Common myeloid progenitor, CD34-positive (primary cell): ENCODE measurements around the gene CENPC.
"Not testable (repeated sequence)": the region's sequence is repeated elsewhere in the genome, so short reads cannot be mapped to it uniquely, and the experiment has no call there.

Experiments used
- CTCF ChIA-PET: fragments of 350-600 bp; sonication (Branson Sonifier 250); formaldehyde crosslinking; loops from one replicate; lab custom pipeline; 2021; ENCODE audit warnings: antibody characterized with exemption; lab: Charles Lee
- POLR2A ChIA-PET: fragments of 350-600 bp; sonication (Branson Sonifier 250); formaldehyde crosslinking; loops from one replicate; lab custom pipeline; 2021; ENCODE audit warnings: antibody characterized with exemption; lab: Charles Lee
- DNase-seq, 3 donors: peaks; one replicate each; pipeline versions ENCODE4 v3.0.0 to v3.0.0-alpha.2; 2013
- H3K27ac ChIP-seq, 2 experiments: 1 replicate in 1 of 2; 2 replicates in 1 of 2; pipeline ENCODE4 v1.7.0; 2013; ENCODE audit warnings: inconsistent platforms in 2 of 2, low read length in 2 of 2, mild to moderate bottlenecking in 2 of 2, low read depth in 1 of 2, moderate library complexity in 1 of 2; ENCODE audit not compliant: severe bottlenecking in 2 of 2, insufficient read depth in 1 of 2, poor library complexity in 1 of 2
- H3K27me3 ChIP-seq, 5 experiments: replicated peaks in 2 of 5; 1 replicate in 3 of 5; 2 replicates in 2 of 5; pipeline versions ENCODE4 v1.6.1 to v1.7.0; 2013; ENCODE audit warnings: low read length in 4 of 5, mild to moderate bottlenecking in 2 of 5, moderate library complexity in 2 of 5, inconsistent platforms in 1 of 5; ENCODE audit not compliant: insufficient read depth in 5 of 5, control insufficient read depth in 4 of 5
- H3K36me3 ChIP-seq, 4 experiments: 1 replicate in 2 of 4; 2 replicates in 2 of 4; pipeline versions ENCODE4 v1.6.1 to v1.7.0; 2013; ENCODE audit warnings: low read length in 3 of 4, control low read depth in 1 of 4, mild to moderate bottlenecking in 1 of 4; ENCODE audit not compliant: control insufficient read depth in 4 of 4, insufficient read depth in 4 of 4
- H3K4me1 ChIP-seq, 4 experiments: 1 replicate in 3 of 4; 2 replicates in 1 of 4; pipeline versions ENCODE4 v1.6.1 to v1.7.1; 2013; ENCODE audit warnings: low read length in 3 of 4, mild to moderate bottlenecking in 3 of 4, control low read depth in 1 of 4, inconsistent platforms in 1 of 4, moderate library complexity in 1 of 4; ENCODE audit not compliant: control insufficient read depth in 4 of 4, insufficient read depth in 4 of 4; ENCODE audit errors: control extremely low read depth in 1 of 4
- H3K4me3 ChIP-seq, 7 experiments: 1 replicate in 4 of 7; 2 replicates in 3 of 7; pipeline versions ENCODE4 v1.5.1 to v1.7.0; 2013; ENCODE audit warnings: mild to moderate bottlenecking in 7 of 7, low read length in 6 of 7, moderate library complexity in 6 of 7, inconsistent platforms in 2 of 7, low read depth in 2 of 7, control low read depth in 1 of 7; ENCODE audit not compliant: insufficient read depth in 4 of 7, control insufficient read depth in 1 of 7; ENCODE audit errors: extremely low read depth in 1 of 7
- H3K9me3 ChIP-seq, 5 experiments: 1 replicate in 4 of 5; 2 replicates in 1 of 5; pipeline versions ENCODE4 v1.6.1 to v1.7.1; 2013; ENCODE audit warnings: low read length in 4 of 5, mild to moderate bottlenecking in 2 of 5, inconsistent platforms in 1 of 5, low read depth in 1 of 5, moderate library complexity in 1 of 5; ENCODE audit not compliant: control insufficient read depth in 4 of 5, insufficient read depth in 2 of 5; ENCODE audit errors: control extremely low read depth in 1 of 5
- WGBS: methylation state at CpG from one replicate; pipeline ENCODE4 v1.1.5; 2013; ENCODE audit not compliant: insufficient coverage; 5-methylcytosine and 5-hydroxymethylcytosine counted together

CENPC gene

DNA sequence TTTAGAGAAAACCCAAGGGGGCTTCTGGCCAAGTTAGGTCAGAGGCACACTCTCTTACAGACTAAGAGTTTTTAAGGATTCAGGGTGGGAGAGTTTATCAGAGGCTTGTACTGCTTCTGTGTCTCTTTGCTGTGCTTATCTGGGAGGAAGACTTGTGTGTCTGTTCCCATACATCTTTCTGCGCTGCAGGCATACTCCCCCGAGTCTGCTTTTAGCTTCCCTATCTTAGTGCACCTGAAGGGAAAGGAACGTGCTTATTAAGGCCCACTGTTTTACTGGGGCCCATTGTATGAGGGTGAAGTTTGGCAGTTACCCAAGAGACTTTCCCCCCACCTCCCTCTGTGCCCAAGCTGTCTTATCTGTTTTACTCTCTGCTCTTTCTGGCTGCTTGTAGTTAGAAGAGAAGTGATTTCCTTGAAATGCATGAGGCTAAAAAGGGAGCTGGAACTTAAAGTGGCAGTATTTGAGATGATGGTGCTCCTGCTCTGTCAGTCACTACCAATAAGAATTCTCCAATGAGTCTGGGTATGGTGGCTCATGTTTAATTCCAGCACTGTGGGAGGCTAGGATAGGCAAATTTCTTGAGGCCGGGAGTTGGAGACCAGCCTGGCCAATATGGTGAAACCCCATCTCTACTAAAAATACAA, 7.0 kb upstream of the CENPC start:
- POLR2A ChIA-PET, DNase-seq: not testable (repeated sequence)

DNA sequence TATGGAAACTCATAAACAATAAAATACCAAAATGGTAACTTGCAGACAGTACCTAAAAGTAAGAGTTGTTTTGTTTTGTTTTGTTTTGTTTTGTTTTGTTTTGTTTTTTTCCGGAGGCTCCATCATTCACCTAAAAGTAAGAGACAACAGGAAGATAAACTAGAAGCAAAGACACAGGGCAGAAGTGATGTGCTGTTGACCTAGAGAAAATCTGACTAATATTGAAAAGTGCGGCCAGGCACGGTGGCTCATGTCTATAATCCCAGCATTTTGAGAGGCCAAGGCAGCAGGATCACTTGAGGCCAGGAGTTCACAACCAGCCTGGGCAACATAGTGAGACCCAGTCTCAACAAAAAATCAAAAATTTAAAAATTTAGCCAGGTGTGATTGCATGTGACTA, 5.6 kb upstream of the CENPC start:
- Histone ChIP-seq H3K27me3 (no peaks in the 10 kb centered on the region), H3K27ac (no peak overlapping the region), H3K4me3 (no peak overlapping the region), H3K4me1 (peaks cover 4 to 38% (median 23%) of the 10 kb centered on the region in 4 experiments), H3K36me3 (no peaks in the 10 kb centered on the region), H3K9me3 (no peaks in the 10 kb centered on the region)
- 100% methylated on average over 2 of the region's 3 CpGs for WGBS
- ChIA-PET CTCF (interaction anchor here (0.6 to 1.8 kb wide), 5 partner anchors 29 to 123 kb away, joined by 3 to 5 read pairs (median 3); no protein-coding TSS in a partner anchor), POLR2A (no interaction called here)
- DNase-seq, result no peak

More for the DNA sequence above, 7.0 kb upstream of the CENPC start:
- H3K27ac ChIP-seq, H3K27me3 ChIP-seq, H3K9me3 ChIP-seq, H3K36me3 ChIP-seq, H3K4me3 ChIP-seq: not testable (repeated sequence)
- WGBS, result 0% methylated on average over 1 of the region's 4 CpGs
- CTCF ChIA-PET, result interaction anchor here (0.6 to 2.1 kb wide), 11 partner anchors 9 to 624 kb away, joined by 3 to 9 read pairs (median 4); no protein-coding TSS in a partner anchor
- H3K4me1 ChIP-seq, result peaks cover 0 to 41% (median 22%) of the 10 kb centered on the region in 4 experiments

DNA sequence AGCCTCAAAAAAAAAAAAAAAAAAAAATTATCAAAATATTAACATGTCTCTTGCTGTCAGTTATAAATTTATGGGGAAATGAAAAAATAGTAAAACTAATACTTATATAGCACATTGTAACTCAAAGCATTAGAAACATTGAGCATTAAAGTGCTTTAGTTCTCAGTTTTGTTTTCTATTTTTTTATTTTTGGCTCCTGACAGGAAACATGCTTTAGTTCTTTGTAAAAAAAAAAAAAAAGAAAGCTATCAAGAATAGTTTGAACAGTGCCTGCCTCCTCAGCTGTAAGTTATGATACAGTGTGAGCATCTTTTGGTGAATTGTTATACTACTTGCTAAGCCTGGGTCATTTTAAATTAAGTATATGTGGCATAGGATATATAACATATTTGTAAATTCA, 5.1 kb upstream of the CENPC start:
- Histone ChIP-seq H3K4me1 (peaks cover 4 to 35% (median 21%) of the 10 kb centered on the region in 4 experiments), H3K4me3 (no peak overlapping the region), H3K36me3 (no peaks in the 10 kb centered on the region), H3K27me3 (no peaks in the 10 kb centered on the region), H3K9me3 (no peaks in the 10 kb centered on the region), H3K27ac (no peak overlapping the region)
- CTCF ChIA-PET, result interaction anchor here (0.6 to 1.8 kb wide), 8 partner anchors 11 to 626 kb away, joined by 3 to 5 read pairs (median 3); no protein-coding TSS in a partner anchor
- POLR2A ChIA-PET, result no interaction called here
- DNase-seq, result no peak

DNA sequence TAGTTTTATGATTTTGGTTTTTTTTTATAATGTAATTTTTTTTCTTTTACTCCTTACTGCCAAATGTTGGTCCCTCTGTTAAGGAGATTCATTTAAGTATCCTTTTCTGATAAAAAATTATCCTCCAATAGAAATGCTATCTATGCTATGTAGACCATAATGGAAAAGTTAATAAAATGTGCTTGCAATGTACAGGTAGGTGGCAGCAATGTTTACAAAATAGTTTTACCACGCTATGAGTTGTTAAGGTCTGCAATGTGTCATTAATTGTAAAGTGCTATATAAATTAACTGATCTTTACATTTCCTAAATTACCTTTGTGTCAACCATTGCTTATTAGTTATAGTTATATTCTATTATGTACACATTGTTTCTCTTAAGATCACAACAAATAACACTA, 3.8 kb upstream of the CENPC start:
- H3K9me3 ChIP-seq, result no peaks in the 10 kb centered on the region
- 0% methylated on average over 1 of the region's 1 CpG for WGBS
- no peaks in the 10 kb centered on the region for H3K27me3 ChIP-seq
- CTCF ChIA-PET, result interaction anchor here (0.5 to 1.8 kb wide), 3 partner anchors 125 to 209 kb away, joined by 3 read pairs; no protein-coding TSS in a partner anchor
- POLR2A ChIA-PET, result no interaction called here
- peak; percentile 68 to 76 (median 75) for DNase-seq
- no peaks in the 10 kb centered on the region for H3K36me3 ChIP-seq
- peaks cover 6 to 30% (median 18%) of the 10 kb centered on the region in 4 experiments for H3K4me1 ChIP-seq
- no peak overlapping the region for H3K4me3 ChIP-seq
- no peak overlapping the region for H3K27ac ChIP-seq

DNA sequence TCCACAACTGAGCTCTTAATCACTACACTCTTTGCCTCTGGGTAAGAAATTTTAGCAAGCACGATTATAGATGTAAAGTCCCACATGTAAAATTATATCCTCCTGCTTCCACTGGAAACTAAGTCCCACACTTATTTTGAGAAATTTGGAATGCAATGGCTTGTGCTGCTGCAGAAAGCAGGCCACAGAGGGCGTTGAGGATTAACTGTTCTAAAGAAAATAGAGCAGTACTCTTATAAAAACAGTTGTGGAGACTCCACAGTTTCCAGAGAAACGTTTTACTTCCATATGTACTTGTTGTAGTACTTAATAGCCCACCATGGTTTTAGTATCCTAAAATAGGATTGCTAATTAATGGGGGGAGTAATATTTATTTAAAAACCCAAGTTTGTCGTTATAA, 1.7 kb upstream of the CENPC start:
- H3K27ac ChIP-seq, result no peak overlapping the region
- DNase-seq, result no peak
- peaks cover 0 to 13% (median 4%) of the 10 kb centered on the region in 4 experiments for H3K36me3 ChIP-seq
- peaks cover 14 to 43% (median 27%) of the 10 kb centered on the region in 4 experiments for H3K4me1 ChIP-seq
- H3K4me3 ChIP-seq, result no peak overlapping the region
- POLR2A ChIA-PET, result interaction anchor here (1.6 kb wide), 1 partner anchor 8 kb away, joined by 9 read pairs; no protein-coding TSS in a partner anchor
- no peaks in the 10 kb centered on the region for H3K27me3 ChIP-seq
- no peaks in the 10 kb centered on the region for H3K9me3 ChIP-seq
- WGBS, result no CpG with 5 or more reads among the region's 4 CpGs
- CTCF ChIA-PET, result interaction anchor here (0.7 to 2.2 kb wide), 4 partner anchors 9 to 365 kb away, joined by 3 to 10 read pairs (median 7); no protein-coding TSS in a partner anchor

DNA sequence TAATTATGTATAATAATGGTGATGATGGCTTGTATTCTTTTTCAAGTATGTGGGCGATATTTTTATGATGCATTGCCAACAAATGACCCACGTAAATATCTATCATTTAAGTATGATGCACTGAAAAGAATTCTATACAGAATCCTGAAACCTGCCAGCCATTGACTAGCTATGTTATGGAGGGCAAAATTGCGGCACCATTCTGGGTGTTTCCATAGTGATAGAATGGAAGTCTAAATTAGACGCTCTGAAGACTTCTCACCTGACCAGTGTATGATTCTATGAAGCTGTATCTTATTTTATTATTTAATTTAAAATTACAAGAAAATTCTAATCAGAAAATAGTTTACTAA, 677 bp upstream of the CENPC start:
- H3K36me3 ChIP-seq, result peaks cover 0 to 23% (median 7%) of the 10 kb centered on the region in 4 experiments
- no peak for DNase-seq
- H3K27me3 ChIP-seq, result no peaks in the 10 kb centered on the region
- H3K4me1 ChIP-seq, result peaks cover 14 to 45% (median 25%) of the 10 kb centered on the region in 4 experiments
- H3K4me3 ChIP-seq, result peak overlapping the region in 6 of 7 experiments; percentile 72 to 98 (median 89)
- H3K9me3 ChIP-seq, result no peaks in the 10 kb centered on the region
- H3K27ac ChIP-seq, result peak overlapping the region in 1 of 2 experiments; percentile 98
- WGBS, result no CpG with 5 or more reads among the region's 4 CpGs
- CTCF ChIA-PET, result interaction anchor here (1.8 to 2.2 kb wide), 2 partner anchors 10 to 364 kb away, joined by 10 read pairs; no protein-coding TSS in a partner anchor
- POLR2A ChIA-PET, result interaction anchor here (0.6 to 1.8 kb wide), 3 partner anchors 9 to 155 kb away, joined by 4 to 9 read pairs (median 6); partner anchors contain the start of gene UBA6

DNA sequence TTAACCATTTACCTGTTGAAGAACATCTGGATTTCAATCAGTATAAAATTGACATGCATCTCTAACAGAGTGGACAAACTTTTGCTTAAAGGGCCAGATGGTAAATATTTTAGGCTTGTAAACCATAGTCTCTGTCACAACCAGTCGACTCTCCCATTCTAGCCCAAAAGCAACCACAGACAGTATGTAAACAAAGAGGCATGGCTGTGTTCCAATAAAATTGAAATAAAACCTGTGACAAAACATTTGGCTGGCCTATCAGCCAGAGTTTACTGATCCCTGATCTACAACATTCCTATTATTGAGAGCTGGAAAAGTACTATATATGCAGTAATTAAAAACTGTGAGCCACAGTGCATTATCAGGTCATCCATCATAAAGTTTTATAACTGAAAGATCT, 3.2 kb downstream of the CENPC start:
- Histone ChIP-seq H3K9me3 (no peaks in the 10 kb centered on the region), H3K4me1 (peaks cover 14 to 46% (median 25%) of the 10 kb centered on the region in 4 experiments), H3K27ac (no peak overlapping the region), H3K4me3 (no peak overlapping the region), H3K36me3 (peaks cover 13 to 56% (median 28%) of the 10 kb centered on the region in 4 experiments), H3K27me3 (no peaks in the 10 kb centered on the region)
- ChIA-PET POLR2A (no interaction called here), CTCF (interaction anchor here (2.0 kb wide), 1 partner anchor 14 kb away, joined by 11 read pairs; no protein-coding TSS in a partner anchor)
- DNase-seq, result no peak
- no CpG with 5 or more reads among the region's 1 CpG for WGBS
